CD4-positive, alpha-beta T cell treated with Interleukin-15 for 1 hour (primary cell): Measurements from ENCODE around the gene ZNF548.

Experiments
- DNase-seq: peaks from one replicate; pipeline ENCODE4 v3.0.0-alpha.2; 2020

The ZNF548 gene

DNA sequence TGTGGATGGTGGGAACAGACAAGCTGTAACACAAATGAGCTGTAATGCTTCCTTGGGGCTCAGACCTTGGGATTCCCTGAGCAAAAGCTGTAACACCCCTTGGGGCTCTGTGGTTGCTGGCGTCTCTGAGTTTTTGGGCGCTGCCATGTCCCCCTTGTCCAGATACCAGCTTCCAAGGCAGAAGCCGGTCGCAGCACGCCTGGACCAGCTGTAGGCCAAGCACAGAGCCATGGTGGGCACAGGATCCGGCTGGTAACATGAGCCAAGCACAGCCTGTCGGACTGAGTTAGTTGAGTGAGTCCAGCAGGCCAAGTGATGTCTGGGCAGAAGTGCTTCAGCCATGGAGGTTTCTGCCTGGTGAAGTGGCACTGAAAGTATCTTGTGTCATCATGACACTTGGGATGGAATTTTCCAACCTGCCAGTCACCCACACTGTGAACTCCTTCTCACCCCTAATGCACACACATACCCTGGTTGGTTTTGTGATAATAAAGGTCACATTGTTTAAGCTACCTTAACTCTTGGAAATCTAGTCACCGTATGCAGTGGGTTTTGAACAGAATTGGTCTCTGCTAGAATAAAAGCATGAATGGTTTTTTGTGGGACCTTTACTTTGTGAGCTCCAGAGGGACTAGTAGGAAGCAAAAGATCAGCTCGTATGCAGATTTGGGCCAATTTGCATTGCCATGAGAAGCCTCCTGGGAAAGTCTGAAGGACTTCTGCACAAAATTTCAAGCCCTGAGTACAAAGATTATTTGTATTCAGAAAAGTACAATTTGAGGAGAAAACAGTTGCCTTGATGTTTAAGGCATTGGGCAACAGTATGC, 14.3 kb downstream of the ZNF548 start:
- no peak for DNase-seq

DNA sequence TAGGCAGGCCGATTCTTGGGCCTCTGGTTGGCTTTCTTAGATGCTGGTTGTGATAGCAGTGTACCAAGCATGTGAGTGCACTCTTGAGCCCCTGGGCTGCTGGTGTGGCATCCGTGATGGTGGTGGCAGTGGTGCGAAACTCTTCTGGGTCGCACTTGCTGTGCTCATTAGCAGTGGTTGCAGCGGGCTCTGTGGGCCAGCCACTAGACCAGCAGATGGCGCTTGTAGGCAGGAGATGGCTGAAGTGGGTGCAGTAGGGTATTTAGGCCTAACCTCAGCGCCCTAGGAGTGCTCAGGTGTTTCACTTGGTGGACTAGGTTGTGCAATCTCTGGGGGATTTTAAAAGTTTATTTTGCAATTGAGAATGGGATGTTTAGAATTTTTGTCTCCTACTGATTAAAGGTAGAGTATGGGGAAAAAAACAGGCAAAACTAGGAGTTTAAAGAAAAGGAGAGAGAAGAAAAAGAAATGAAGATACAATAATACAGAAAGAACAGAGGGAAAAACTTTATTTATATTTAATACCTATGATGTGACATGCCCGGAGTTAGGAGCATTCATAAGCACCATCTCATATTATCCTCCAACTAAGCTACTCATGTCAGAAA, 17.0 kb downstream of the ZNF548 start:
- peak; percentile 77 for DNase-seq

DNA sequence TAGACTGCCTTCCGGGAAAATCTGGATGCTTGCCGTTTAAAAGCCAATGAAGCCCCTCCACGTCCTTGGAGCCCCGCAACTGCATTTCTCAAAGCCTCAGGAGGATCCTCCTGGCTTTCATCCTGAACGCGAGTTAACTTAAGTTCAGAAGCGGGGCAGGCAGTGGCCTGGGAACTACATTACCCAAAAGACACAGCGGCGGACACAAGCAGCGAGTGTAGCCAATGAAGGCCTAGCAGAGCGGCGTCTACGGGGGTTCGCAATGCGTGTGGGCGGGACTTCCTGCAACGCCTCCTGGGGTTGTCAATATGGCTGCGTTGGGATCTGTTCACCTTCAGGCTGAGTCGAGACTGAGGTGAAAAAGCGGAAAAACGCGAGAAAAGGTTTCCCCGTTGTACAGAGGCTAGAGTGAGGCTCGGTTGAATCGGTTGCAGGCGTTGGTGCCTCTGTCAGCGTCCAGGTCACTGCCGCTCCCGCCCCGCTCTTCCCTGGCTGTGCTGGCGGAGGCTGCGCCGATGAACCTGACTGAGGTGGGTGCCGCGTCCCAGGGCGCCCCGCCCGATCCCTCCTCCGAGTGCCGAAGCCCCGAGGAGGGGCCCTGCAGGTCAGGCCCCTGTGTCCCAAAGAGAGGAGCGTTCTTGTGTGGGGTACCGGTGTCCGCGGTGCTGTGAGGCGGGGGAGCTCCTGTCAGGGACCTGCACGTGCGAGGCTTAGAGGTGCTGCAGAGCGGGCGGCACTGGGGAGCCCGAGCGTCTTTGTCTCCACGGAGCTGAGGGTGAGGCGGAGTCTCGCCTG, 21.4 kb downstream of the ZNF548 start, which contains the start of gene ZNF17:
TSS of gene ZNF17 (plus strand) at position 285 of the 795 bp plus-strand sequence. CDS start 2,455 bp downstream, outside the sequence.
- peak; percentile 93 for DNase-seq

DNA sequence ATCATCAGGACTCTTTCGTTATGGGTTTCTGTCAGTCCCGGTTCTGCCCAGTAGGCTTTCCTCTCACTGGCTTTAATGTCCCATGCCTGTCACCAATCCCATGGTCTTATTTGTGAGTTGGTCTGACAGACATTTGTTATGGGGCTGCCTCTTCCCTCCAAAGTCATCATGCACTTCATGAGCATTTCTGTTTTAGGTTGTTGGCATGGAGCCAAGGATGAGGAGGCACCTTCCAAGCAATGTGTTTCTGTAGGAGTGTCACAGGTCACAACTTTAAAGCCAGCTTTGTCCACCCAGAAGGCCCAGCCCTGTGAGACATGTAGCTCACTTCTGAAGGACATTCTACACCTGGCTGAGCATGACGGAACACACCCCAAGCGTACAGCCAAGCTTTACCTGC, 29.8 kb downstream of the ZNF548 start:
- DNase-seq = no peak

DNA sequence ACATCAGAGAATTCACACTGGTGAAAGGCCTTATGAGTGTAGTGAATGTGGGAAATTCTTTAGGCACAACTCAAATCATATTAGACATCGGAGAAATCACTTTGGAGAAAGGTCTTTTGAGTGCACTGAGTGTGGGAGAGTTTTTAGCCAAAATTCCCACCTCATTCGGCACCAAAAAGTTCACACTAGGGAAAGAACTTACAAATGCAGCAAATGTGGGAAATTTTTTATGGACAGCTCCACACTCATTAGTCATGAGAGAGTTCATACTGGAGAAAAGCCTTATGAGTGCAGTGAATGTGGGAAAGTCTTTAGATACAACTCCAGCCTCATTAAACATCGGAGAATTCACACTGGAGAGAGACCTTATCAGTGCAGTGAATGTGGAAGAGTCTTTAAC, 31.4 kb downstream of the ZNF548 start:
- DNase-seq = no peak

DNA sequence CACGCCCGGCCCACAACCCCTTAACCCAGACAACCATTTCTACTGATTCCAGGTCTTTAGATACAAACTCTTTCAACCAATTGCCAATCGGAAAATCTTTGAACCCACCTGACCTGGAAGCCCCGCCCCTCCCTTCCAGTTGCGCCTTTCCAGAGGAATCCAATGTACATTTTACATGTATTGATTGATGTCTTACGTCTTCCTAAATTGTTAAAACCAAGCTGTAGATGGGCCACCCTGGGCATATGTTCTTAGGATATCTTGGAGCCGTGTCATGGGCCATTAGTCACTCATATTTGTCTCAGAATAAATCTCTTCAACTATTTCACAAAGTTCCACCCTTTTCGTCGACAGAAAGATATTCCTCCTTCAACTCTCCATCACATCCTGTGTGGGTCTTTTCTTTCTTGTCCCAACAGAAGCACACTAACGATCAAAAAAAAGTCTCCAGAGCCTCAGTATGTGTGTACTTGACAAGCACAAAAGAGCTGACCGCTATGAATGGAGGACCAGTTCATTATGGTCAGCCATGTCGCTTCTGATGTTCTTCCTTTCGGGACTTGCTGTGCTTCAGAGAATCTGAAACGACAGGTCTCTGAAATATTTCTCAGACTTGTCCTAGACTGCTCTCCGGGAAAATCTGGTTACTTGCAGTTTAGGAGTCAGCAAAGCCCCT, 44.9 kb downstream of the ZNF548 start:
- DNase-seq = no peak

- DNase-seq = peak; percentile 97
These were observed 45.7 kb downstream of the ZNF548 start, which contains the start of gene ZNF749 for GRCh38 chr19:57435062-57435978. ZNF749 (plus strand) TSS chr19:57435325; CDS start chr19:57435579, 254 bp downstream.

- DNase-seq = no peak
These were observed 46.8 kb downstream of the ZNF548 start for GRCh38 chr19:57436417-57436816.

DNA sequence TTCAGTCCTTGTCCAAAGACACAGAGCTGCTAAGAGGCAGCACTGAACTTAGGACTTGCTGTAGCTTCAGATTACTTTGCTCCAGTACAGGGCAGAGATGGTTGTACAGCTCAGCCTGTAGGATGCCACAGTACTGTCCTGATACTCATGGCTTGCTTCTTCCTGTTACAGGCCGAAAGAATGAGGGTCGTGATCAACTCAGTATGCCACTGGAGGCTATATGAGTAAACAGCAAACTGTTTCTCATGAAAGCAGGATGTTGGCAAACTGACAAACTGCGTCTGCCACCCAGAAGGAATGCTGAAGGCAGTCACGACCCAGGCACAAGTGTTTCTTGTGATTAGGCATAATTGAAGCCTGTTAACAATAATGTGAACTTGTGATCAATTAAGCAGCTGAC, 48.3 kb downstream of the ZNF548 start:
- DNase-seq = no peak

DNA sequence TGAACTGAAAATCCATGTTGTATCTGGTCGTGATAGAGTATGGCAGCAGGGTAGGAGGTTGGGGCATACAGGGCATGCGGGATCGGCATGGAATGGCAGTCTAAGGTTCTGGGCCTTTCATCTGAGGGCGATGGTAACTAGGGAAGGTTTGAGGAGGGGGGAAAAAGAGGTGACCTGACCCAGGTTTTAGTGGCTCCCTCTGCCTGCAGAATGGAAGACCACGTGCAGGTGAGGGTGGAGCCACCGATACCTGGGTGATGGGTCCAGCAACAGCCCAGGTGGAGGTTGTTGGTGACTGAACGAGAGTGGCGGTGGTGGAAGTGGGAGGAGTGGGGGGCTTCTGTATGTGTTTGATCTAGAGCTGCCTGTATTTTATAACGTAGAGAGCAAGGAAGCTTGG, 49.3 kb downstream of the ZNF548 start:
- DNase-seq = no peak

DNA sequence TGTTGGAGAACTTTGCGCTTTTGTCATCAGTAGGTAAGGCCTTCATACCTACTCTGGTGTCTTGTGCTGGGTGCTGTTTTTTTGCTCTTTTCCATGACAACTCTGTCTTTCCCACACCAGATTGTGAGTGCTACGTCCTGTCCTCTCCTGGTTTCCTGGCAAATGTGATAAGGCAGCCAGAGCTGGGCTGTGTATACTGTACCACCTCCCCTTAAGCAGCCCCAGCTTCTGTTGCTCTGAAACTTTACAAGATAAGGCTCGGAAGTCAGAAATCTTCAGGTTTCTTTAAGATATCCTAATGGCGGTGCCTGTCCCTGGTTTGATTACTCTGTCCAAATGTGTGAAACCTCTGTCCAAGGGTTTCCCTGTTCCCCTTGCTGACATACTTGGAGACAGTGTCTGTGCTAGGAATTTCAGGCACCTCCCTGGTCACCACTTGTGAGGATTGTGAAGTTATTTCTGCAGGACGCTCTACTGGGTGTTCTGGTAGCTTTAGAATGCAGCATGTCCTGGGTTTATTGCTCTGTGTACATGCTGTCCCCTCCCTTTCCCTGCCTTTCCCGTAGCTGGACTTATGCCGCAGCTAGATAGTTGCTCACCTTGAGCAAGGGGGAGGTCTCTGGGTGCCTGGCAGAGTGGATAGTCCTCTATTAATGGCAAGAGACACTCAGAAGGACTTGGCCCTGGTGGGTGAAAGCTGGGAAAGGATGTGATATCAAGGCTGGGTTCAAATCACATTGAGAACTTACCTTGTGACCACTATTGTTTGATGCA, 52.5 kb downstream of the ZNF548 start:
- DNase-seq = no peak

DNA sequence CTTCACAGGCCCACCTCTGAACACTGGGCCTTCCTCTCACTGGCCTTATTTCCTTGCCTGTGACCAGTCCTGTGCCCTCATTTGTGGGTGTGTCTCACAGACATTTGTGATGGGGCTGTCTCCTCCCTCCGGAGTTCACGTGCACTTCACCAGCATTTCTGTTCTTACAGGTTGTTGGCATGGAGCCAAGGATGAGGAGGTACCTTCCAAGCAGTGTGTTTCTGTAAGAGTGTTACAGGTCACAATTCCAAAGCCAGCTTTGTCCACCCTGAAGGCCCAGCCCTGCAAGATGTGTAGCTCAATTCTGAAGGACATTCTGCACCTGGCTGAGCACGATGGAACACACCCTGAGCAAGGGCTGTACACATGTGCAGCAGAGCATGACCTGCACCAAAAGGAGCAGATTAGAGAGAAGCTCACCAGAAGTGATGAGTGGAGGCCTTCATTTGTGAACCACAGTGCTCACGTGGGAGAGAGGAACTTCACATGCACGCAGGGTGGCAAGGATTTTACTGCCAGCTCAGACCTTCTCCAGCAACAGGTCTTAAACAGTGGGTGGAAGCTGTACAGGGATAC, 53.6 kb downstream of the ZNF548 start:
- DNase-seq = no peak

GRCh38 chr19:57452307-57452706, 62.7 kb downstream of the ZNF548 start:
- DNase-seq = no peak
